CD14-positive monocyte (primary cell): Measurements from ENCODE around the gene LSMEM2. TPM values are rescaled to one million over a fixed set of nuclear protein-coding genes. Genes with fewer than 3 reads are reported as not detected.
A peak's percentile ranks its signal among the peaks of the same experiment; 100 is the strongest.

Source experiments
- DNase-seq, 3 donors: peaks; one replicate each; pipeline ENCODE4 v3.0.0-alpha.2; 2011 to 2022
- H2AFZ ChIP-seq: 2 replicates; pipeline ENCODE4 v1.6.0; 2012; ENCODE audit warnings: mild to moderate bottlenecking, low read depth, low read length, inconsistent platforms; ENCODE audit not compliant: insufficient read depth, poor library complexity, severe bottlenecking
- H3K27ac ChIP-seq, 2 donors: 1 replicate in 1 of 2; 2 replicates in 1 of 2; pipeline ENCODE4 v1.5.1; 2012 to 2013; ENCODE audit warnings: low read length in 2 of 2, control low read depth in 1 of 2, inconsistent platforms in 1 of 2, low read depth in 1 of 2, mild to moderate bottlenecking in 1 of 2
- H3K27me3 ChIP-seq, 2 donors: one replicate each; pipeline versions ENCODE4 v1.6.0 to v1.6.1; 2011 to 2013; ENCODE audit warnings: low read length in 2 of 2; ENCODE audit not compliant: control insufficient read depth in 2 of 2, insufficient read depth in 2 of 2
- H3K36me3 ChIP-seq, 2 donors: replicated peaks in 1 of 2; 1 replicate in 1 of 2; 2 replicates in 1 of 2; pipeline versions ENCODE4 v1.5.1 to v1.6.1; 2012 to 2013; ENCODE audit warnings: low read length in 2 of 2, control low read depth in 1 of 2, inconsistent platforms in 1 of 2, mild to moderate bottlenecking in 1 of 2; ENCODE audit not compliant: insufficient read depth in 2 of 2, control insufficient read depth in 1 of 2
- H3K4me1 ChIP-seq, 2 donors: 1 replicate in 1 of 2; 2 replicates in 1 of 2; pipeline versions ENCODE4 v1.5.1 to v1.6.1; 2012 to 2013; ENCODE audit warnings: low read length in 2 of 2, control low read depth in 1 of 2, inconsistent platforms in 1 of 2, mild to moderate bottlenecking in 1 of 2, moderate library complexity in 1 of 2; ENCODE audit not compliant: insufficient read depth in 2 of 2, control insufficient read depth in 1 of 2
- H3K4me2 ChIP-seq: replicated peaks from 2 replicates; pipeline ENCODE3; 2012; ENCODE audit warnings: low read length, moderate library complexity, mild to moderate bottlenecking; ENCODE audit not compliant: poor library complexity, severe bottlenecking; ENCODE audit errors: extremely low read depth
- H3K4me3 ChIP-seq, 3 experiments: fragments of 200-600 bp in 1 of 3; sonication (generic) in 1 of 3; replicated peaks in 1 of 3; 1 replicate in 2 of 3; 2 replicates in 1 of 3; pipeline ENCODE4 v1.5.1; 2011 to 2013; ENCODE audit warnings: low read length in 3 of 3, mild to moderate bottlenecking in 3 of 3, control low read depth in 2 of 3, low read depth in 2 of 3, inconsistent platforms in 1 of 3, moderate library complexity in 1 of 3
- H3K79me2 ChIP-seq: 2 replicates; pipeline ENCODE4 v1.6.0; 2012; ENCODE audit warnings: mild to moderate bottlenecking, control low read depth, inconsistent platforms, low read length, moderate library complexity; ENCODE audit not compliant: insufficient read depth
- H3K9ac ChIP-seq: 2 replicates; pipeline ENCODE4 v1.6.0; 2017; ENCODE audit warnings: low read length, mild to moderate bottlenecking; ENCODE audit not compliant: insufficient read depth, poor library complexity, severe bottlenecking
- H3K9me3 ChIP-seq, 2 donors: replicated peaks in 1 of 2; 1 replicate in 1 of 2; 2 replicates in 1 of 2; pipeline versions ENCODE4 v1.5.1 to v1.6.1; 2012 to 2013; ENCODE audit warnings: low read length in 2 of 2, control low read depth in 1 of 2; ENCODE audit not compliant: control insufficient read depth in 1 of 2, insufficient read depth in 1 of 2
- H4K20me1 ChIP-seq: 2 replicates; pipeline ENCODE4 v1.6.0; 2012; ENCODE audit warnings: mild to moderate bottlenecking, low read length, control low read depth, moderate library complexity; ENCODE audit not compliant: insufficient read depth
- H3K27ac Mint-ChIP-seq, 7 donors: one replicate each; pipeline ENCODE4 v1.8.0; 2020; ENCODE audit warnings: mild to moderate bottlenecking in 7 of 7, mixed read lengths in 7 of 7, moderate library complexity in 6 of 7, inconsistent platforms in 2 of 7
- H3K27me3 Mint-ChIP-seq, 3 donors: one replicate each; pipeline ENCODE4 v1.8.0; 2021 to 2022; ENCODE audit warnings: low read depth in 3 of 3, mild to moderate bottlenecking in 3 of 3, mixed read lengths in 3 of 3, moderate library complexity in 3 of 3, inconsistent platforms in 1 of 3
- H3K36me3 Mint-ChIP-seq, 2 donors: one replicate each; pipeline ENCODE4 v1.8.0; 2020; ENCODE audit warnings: mixed read lengths in 2 of 2, inconsistent platforms in 1 of 2, mild to moderate bottlenecking in 1 of 2
- H3K4me1 Mint-ChIP-seq: one replicate; pipeline ENCODE4 v1.8.0; 2020; ENCODE audit warnings: mild to moderate bottlenecking, mixed read lengths
- H3K4me3 Mint-ChIP-seq, 2 donors: one replicate each; pipeline ENCODE4 v1.8.0; 2020; ENCODE audit warnings: mild to moderate bottlenecking in 2 of 2, mixed read lengths in 2 of 2, moderate library complexity in 1 of 2
- H3K9me3 Mint-ChIP-seq, 7 donors: one replicate each; pipeline ENCODE4 v1.8.0; 2020 to 2022; ENCODE audit warnings: mixed read lengths in 7 of 7, mild to moderate bottlenecking in 6 of 7, moderate library complexity in 6 of 7, inconsistent platforms in 2 of 7
- WGBS: methylation state at CpG from one replicate; pipeline ENCODE4 v1.1.5; 2013; ENCODE audit warnings: missing lambda C conversion rate; ENCODE audit not compliant: insufficient coverage; 5-methylcytosine and 5-hydroxymethylcytosine counted together
- intact Hi-C, 2 donors: fragments of 100-400 bp; cut with micrococcal nuclease; formaldehyde crosslinking; loops; one replicate each; pipeline versions ENCODE4 v1.15.0 to v1.15.1; 2023
- polyA plus RNA-seq, 3 donors: library from polyadenylated mRNA; depleted of rRNA in 1 of 3; unstranded in 2 of 3; stranded (reverse) in 1 of 3; fragments of 300-500 nt in 2 of 3; fragments of >200 nt in 1 of 3; fragmentation: Illumina TruSeq in 2 of 3; gene quantifications; 1 replicate in 2 of 3; 2 replicates in 1 of 3; pipeline ENCODE4 v1.2.3, GENCODE V29; 2012 to 2021
- TF ChIP-seq, protein P1 (sequence below): fragments of 200-600 bp; IDR thresholded peaks from one replicate; pipeline ENCODE4 v1.8.0; 2022; ENCODE audit warnings: antibody characterized with exemption, mild to moderate bottlenecking

Gene LSMEM2
- polyA plus RNA-seq, 3 donors, result not detected

DNA sequence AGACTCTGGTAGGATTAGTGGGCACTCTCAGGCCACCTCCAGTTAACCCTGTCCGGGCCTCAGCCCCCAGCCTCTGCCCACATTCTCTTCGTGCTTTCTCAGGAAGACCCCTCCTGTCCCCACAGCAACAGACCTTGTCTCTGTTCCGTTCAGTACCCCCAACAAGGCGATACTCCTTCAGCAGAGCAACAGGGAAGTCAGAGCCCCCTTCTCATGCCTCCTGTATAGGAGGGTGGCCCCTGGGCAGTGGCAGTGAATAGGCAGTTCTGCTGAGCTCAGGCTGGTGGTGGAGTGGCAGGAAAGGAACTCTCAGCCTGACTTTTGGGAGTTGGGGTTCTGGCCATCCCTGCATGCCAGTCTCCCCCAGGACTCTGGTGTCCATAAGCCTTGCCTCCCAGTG is 9.4 kb upstream of the LSMEM2 start:
- no peak overlapping the region for H3K4me2 ChIP-seq
- peak overlapping the region in 1 of 7 donors; percentile 45 for H3K27ac Mint-ChIP-seq

DNA sequence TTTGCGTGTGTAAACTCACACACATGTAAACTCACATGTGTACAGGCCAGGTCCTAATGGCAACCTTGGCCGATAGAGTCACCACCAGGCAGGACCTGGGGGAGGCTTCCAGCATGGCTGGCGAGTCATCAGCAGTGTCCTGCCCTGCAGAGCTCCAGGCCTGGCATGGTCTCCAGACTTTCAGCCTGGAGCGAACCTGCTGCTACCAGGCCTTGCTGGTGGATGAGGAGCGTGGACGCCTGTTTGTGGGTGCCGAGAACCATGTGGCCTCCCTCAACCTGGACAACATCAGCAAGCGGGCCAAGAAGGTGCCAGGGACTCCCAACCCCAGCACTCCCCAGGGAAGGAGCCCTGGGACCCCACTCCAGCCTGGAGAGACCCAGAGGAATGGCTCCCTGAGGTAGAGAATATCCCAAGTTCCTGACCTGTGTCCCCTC is 8.9 kb upstream of the LSMEM2 start:
- no peak overlapping the region for H3K4me3 ChIP-seq
- peaks cover 11 to 20% of the 10 kb centered on the region in 2 donors for H3K4me1 ChIP-seq
- H3K27ac Mint-ChIP-seq, result no peak overlapping the region
- H3K27ac ChIP-seq, result no peak overlapping the region
- H3K27me3 ChIP-seq, result peaks cover 9 to 42% of the 10 kb centered on the region in 2 donors
- peaks cover 3 to 5% of the 10 kb centered on the region in 2 donors for H3K36me3 Mint-ChIP-seq
- H3K4me1 Mint-ChIP-seq, result peaks cover 14% of the 10 kb centered on the region
- H2AFZ ChIP-seq, result no peak overlapping the region
- intact Hi-C loops, result loop anchor here in 1 of 2 donors (5.0 kb wide), 1 partner anchor 148 kb away; no protein-coding TSS in a partner anchor
- no peak overlapping the region for H3K9ac ChIP-seq
- no peak for DNase-seq
- peaks cover 0 to 7% of the 10 kb centered on the region in 2 donors for H3K9me3 ChIP-seq
- TF ChIP-seq, protein P1, sequence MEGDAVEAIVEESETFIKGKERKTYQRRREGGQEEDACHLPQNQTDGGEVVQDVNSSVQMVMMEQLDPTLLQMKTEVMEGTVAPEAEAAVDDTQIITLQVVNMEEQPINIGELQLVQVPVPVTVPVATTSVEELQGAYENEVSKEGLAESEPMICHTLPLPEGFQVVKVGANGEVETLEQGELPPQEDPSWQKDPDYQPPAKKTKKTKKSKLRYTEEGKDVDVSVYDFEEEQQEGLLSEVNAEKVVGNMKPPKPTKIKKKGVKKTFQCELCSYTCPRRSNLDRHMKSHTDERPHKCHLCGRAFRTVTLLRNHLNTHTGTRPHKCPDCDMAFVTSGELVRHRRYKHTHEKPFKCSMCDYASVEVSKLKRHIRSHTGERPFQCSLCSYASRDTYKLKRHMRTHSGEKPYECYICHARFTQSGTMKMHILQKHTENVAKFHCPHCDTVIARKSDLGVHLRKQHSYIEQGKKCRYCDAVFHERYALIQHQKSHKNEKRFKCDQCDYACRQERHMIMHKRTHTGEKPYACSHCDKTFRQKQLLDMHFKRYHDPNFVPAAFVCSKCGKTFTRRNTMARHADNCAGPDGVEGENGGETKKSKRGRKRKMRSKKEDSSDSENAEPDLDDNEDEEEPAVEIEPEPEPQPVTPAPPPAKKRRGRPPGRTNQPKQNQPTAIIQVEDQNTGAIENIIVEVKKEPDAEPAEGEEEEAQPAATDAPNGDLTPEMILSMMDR, result no peak
- peaks cover 47 to 64% (median 59%) of the 10 kb centered on the region in 3 donors for H3K27me3 Mint-ChIP-seq
- WGBS, result 96% methylated on average over 3 of the region's 8 CpGs
- H3K36me3 ChIP-seq, result no peaks in the 10 kb centered on the region
- peaks cover 6% of the 10 kb centered on the region for H4K20me1 ChIP-seq
- no peaks in the 10 kb centered on the region for H3K79me2 ChIP-seq
- peaks cover 0 to 11% (median 6%) of the 10 kb centered on the region in 7 donors for H3K9me3 Mint-ChIP-seq
- H3K4me3 Mint-ChIP-seq, result no peak overlapping the region
- H3K4me2 ChIP-seq, result no peak overlapping the region

More for the DNA sequence above, 9.4 kb upstream of the LSMEM2 start:
- TF ChIP-seq, protein P1, result no peak
- WGBS, result 80% methylated on average over 1 of the region's 4 CpGs
- Histone ChIP-seq H3K27me3 (peaks cover 5 to 37% of the 10 kb centered on the region in 2 donors), H3K36me3 (no peaks in the 10 kb centered on the region), H3K9me3 (peaks cover 0 to 2% of the 10 kb centered on the region in 2 donors), H3K79me2 (no peaks in the 10 kb centered on the region), H4K20me1 (peaks cover 6% of the 10 kb centered on the region), H2AFZ (no peak overlapping the region), H3K9ac (no peak overlapping the region), H3K27ac (no peak overlapping the region), H3K4me3 (no peak overlapping the region), H3K4me1 (peaks cover 11 to 17% of the 10 kb centered on the region in 2 donors)
- DNase-seq, result no peak
- H3K4me1 Mint-ChIP-seq, result peaks cover 10% of the 10 kb centered on the region
- intact Hi-C loops, result no loop called here
- H3K9me3 Mint-ChIP-seq, result peaks cover 0 to 9% (median 4%) of the 10 kb centered on the region in 7 donors
- peaks cover 3% of the 10 kb centered on the region in 2 donors for H3K36me3 Mint-ChIP-seq
- H3K4me3 Mint-ChIP-seq, result no peak overlapping the region
- peaks cover 43 to 59% (median 55%) of the 10 kb centered on the region in 3 donors for H3K27me3 Mint-ChIP-seq
